GM04503 (cell line): ENCODE data around the gene LARGE1.
"Not testable (repeated sequence)": the region's sequence is repeated elsewhere in the genome, so short reads cannot be mapped to it uniquely, and the experiment has no call there.

Source experiments
- DNase-seq: peaks from one replicate; pipeline ENCODE4 v3.0.0-alpha.2; 2012; ENCODE audit warnings: low read depth

Gene LARGE1

GRCh38 chr22:33474587-33474986, 445.7 kb downstream of the LARGE1 start:
- no peak for DNase-seq

GRCh38 chr22:33472462-33473344, 447.6 kb downstream of the LARGE1 start:
- DNase-seq = no peak

- no peak for DNase-seq
Measured at GRCh38 chr22:33470456-33470855, 449.8 kb downstream of the LARGE1 start.

DNA sequence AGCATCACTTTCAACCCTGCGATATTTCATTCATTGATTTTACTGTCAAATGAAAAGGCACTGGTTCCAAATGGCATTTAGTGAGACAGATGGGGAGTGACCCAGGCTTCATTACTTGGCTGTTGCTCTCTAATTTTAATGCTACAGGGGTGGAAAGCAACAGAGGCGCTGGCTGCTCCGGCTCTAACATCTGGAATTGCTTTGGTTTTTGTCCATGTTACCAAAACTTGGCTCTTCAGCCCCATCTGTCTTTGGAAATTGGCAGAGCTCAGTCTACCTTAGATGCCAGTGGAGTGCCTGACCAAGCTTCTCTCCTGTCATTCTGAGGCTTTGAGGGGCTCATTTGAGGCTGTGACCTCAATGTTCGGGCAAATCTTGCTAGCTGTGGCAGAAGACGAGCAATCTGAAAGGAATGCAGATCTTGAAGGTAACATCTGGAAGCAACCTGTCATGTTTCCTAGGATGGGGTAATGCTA, 452.6 kb downstream of the LARGE1 start:
- no peak for DNase-seq

DNA sequence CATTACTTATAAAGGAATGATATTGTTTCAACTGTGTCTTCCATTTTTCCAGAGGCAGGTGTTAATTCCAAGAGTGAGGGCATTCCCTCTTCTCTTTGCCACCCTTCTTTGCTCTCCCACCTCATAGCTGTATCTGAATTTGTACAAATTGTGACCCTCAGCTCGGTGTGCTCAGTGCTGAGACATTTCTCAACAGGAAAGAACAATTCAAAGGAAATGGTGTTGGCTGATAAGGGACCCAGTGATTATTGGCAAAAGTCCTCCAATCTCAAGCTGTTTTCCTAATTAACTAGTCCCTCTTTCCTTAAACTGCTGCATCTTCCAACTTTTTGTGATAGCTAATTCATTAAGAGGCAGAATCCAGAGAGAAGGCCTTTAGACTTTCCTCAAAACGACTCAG, 453.2 kb downstream of the LARGE1 start:
- no peak for DNase-seq

DNA sequence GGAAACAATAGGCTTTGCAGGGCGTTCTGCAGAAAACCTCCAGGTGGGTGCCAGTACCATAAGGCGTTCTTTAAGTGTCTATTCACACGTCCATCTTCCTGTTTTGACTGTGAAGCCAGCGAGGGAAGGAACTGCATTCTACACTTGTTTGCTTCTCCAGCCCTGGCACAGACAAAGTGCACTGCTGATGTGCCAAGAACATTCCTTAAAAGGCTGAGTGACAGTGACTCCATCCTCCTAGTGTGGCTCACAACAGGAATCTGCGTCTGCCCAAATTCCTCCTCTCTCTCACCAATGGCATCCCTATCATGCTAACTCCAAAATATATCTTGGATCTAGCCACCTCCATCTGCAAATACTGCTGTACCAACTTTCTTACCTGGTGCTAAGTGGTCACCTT, 454.7 kb downstream of the LARGE1 start:
- DNase-seq = no peak

DNA sequence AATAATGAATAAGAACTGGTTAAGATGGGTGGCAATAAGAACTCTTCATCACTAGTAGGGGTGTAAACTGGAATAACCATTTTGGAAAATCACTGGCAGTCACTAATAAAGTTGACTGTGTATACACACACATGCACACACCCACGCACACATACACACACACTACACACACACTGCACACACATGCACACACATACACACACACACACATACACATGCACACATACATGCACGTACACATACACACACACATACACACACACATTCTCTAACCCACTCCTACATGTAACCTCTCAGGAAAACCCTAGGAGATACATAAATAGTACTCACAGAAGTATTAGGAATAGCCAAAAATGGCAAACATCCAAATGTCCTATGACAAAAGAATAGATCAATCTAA, 455.6 kb downstream of the LARGE1 start:
- DNase-seq = no peak

- no peak for DNase-seq
Measured at GRCh38 chr22:33461698-33462434, 458.4 kb downstream of the LARGE1 start.

GRCh38 chr22:33461245-33461644, 459.0 kb downstream of the LARGE1 start:
- DNase-seq = not testable (repeated sequence)

DNA sequence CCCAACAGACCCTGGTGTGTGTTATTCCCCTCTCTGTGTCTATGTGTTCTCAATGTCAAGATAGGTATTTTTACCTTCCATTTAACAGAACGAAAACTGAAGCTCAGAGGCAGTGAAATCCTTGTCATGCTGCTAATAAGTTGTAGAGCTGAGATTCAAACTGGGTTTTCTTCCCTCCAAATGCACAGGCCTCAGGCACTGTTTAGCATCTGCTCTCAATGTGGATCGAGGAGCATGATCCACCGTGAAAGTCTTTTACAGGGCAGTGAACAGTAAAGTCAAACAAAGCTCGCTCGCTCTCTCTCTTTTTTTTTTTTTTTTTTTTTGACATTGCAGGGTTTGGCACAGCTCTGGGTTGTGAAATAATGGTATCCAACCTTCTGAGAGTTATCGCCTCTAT, 461.1 kb downstream of the LARGE1 start:
- no peak for DNase-seq

DNA sequence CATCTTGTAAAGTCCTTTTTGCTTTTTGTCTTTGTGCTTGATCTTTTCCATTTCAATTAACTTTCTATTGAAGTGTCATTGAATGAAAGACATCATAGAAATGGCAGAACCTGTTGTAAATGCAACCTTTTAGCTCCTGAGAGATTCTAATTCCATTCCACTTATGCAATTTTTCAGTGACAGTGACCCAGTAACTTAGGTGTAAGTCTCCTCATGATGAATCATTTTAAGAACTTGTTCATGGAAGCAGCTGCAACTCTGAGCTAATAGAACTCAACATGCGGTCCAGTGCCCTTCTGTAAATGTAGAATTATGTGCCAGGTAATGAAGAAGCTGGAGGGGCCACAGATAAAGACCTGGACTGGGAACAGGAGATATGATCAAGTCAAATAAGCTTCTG, 463.8 kb downstream of the LARGE1 start:
- DNase-seq = no peak

DNA sequence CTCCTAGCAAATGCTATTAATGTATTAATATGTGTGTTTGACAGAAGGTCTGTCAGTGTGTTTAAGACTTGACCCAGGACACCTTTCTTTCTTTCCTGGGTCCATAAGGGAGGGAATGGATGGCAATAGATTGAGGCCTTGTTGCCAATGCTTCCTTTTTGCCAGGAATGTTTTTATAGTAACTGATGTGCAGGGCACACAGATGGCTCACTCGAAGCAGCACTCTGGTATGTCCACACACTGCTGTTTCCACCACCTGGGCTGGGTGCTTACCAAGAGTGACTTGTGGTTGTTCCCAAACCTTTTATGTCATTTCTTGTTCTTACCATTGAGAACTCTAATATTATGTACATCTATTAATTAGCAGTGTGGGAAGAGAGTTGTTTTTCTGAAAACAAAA, 465.2 kb downstream of the LARGE1 start:
- no peak for DNase-seq

GRCh38 chr22:33451866-33452469, 468.3 kb downstream of the LARGE1 start:
- DNase-seq = no peak

GRCh38 chr22:33450756-33451155, 469.5 kb downstream of the LARGE1 start:
- DNase-seq = no peak

DNA sequence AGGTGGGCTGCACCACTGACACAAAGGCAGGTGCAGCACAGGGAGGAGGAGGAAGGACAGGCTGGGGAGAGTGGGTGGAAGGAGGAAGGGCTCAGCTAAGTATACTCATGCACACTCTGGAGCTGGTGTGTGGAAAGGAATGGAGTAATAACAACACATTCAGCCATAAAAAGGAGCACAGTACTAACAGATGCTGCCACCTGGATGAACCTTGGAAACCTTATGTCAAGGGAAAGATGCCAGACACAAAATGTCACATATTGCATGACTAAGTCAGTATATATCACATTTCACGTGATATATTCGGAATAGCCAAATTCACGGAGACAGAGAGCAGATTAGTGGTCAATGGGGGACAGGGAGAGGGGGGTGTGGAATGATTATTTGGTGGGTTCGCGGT, 472.5 kb downstream of the LARGE1 start:
- DNase-seq = no peak

GRCh38 chr22:33443683-33444082, 476.6 kb downstream of the LARGE1 start:
- no peak for DNase-seq

- no peak for DNase-seq
Measured at GRCh38 chr22:33440756-33441155, 479.5 kb downstream of the LARGE1 start.

DNA sequence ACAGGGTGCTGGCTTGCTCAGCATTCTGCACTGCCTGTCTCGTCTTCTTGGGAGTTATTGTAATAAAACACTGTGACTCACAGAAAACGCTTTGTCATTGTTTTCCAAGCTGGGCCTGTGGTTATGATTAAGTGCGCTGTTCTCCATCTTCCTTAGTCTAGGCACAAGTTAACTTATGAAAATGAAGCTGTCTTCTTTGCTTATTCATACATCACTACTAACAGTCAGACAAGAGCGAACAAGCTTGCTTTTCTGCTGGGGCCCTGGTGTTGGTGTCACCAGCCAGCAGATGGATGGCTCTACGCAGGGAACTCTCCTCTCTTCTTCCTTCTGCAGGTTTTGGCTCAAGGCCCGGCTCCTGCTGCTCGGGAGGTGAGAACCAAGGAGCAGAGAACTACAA, 482.0 kb downstream of the LARGE1 start:
- peak; percentile 65 for DNase-seq

GRCh38 chr22:33431300-33431699, 489.0 kb downstream of the LARGE1 start:
- no peak for DNase-seq

DNA sequence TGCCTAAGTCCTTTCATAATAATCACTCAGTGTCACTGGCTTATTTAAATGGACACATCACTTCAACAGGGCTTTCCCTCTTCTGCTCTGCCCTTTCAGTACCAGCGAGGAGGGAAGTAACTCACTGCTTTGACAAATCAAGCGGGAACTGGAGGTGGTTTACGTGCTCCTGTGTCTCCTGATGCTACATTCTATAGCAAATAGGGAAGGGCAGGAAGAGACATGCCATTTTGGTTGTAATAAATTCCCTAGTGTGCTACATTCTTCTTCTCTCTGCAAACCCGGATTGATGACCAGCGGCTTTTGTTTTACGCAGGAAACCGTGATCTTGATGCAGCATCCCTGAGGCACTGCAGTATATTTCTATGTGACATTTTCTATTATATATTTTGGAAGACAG, 491.0 kb downstream of the LARGE1 start:
- no peak for DNase-seq

- DNase-seq = no peak
Measured at GRCh38 chr22:33427461-33427860, 492.8 kb downstream of the LARGE1 start.

DNA sequence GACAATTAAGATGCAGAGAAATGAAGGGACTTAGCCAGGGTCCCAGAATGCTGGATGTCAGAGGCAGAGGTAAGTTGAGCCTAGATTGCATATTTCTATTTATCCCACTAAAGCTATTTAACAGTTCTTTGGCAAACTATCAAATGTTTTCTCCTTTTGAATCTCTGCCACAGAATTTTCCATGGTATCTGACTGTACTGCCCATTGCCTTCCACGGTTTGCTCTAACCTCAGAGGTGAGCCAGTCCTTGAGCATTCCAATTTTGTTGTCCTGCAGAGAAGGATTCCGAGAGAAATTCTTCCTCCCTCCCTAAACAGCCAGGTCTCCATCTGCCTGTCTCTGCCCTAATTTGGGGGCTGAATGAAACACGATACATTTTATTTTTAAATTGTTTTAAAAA, 493.8 kb downstream of the LARGE1 start:
- DNase-seq = no peak

- no peak for DNase-seq
Measured at GRCh38 chr22:33421859-33422258, 498.4 kb downstream of the LARGE1 start.
